ENCODE measurements around the gene CDKL4.
"Not testable (repeated sequence)": the region's sequence is repeated elsewhere in the genome, so short reads cannot be mapped to it uniquely, and the experiment has no call there.

The CDKL4 gene

GRCh38 chr2:39243469-39244123, at the start of gene CDKL4:
Gene CDKL4 (minus strand): TSS chr2:39243970.
- no peak for DNase-seq

DNA sequence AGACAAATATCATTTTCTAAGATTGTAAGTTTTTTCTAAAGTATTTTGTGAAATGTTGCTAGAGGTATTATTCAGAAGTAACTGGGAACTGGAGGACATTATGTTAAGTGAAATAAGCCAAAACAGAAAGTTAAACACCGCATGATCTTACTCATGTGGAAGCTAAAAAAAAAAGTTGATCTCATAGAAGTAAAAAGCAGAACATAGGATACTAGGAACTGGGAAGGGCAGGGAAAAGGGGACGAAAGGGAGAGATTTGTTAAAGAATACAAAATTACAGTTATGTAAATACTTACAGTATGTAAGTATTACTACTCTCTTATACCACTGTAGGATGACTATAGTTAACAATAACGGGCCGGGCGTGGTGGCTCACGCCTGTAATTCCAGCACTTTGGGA, 46.7 kb upstream of the CDKL4 start:
- DNase-seq: no peak

DNA sequence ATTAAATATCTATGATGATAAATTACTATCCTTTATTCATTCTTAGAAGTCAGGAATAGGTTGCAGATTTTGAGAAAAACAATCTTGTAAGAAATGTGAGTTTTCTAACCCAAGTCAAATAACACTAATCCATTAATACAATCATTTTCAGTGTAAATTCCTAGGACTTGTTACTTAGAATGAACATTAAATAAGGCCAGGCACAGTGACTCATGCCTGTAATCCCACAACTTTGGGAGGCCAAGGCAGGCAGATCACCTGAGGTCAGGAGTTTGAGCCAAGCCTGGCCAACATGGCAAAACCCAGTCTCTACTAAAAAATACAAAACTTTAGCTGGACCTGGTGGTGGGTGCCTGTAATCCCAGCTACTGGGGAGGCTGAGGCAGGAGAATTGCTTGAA, 45.8 kb upstream of the CDKL4 start:
- no peak for DNase-seq

- no peak for DNase-seq
Observed at GRCh38 chr2:39283561-39283960, 39.8 kb upstream of the CDKL4 start.

DNA sequence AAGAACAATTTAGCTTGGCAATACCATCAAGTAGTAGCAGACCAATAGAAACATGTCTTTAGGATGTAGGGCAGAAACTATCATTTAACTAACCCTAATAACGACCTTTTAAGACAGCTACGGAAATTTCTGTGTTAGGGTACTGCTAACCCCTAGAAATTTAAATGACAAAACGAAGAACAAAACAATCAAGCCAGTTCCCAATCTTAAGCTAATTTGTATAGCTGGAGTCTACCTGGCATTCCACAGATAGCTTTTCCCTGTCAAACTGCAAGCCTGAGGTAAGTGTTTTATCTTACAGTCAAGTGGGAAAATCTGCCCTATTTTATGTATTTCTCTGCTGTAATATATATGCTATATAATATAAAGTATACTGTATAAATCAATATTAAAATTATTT, 37.6 kb upstream of the CDKL4 start:
- no peak for DNase-seq

GRCh38 chr2:39275016-39275415, 31.2 kb upstream of the CDKL4 start:
- no peak for DNase-seq

- DNase-seq: no peak
Observed at GRCh38 chr2:39269941-39270340, 26.2 kb upstream of the CDKL4 start.

- no peak for DNase-seq
Observed at GRCh38 chr2:39266916-39267434, 23.2 kb upstream of the CDKL4 start.

DNA sequence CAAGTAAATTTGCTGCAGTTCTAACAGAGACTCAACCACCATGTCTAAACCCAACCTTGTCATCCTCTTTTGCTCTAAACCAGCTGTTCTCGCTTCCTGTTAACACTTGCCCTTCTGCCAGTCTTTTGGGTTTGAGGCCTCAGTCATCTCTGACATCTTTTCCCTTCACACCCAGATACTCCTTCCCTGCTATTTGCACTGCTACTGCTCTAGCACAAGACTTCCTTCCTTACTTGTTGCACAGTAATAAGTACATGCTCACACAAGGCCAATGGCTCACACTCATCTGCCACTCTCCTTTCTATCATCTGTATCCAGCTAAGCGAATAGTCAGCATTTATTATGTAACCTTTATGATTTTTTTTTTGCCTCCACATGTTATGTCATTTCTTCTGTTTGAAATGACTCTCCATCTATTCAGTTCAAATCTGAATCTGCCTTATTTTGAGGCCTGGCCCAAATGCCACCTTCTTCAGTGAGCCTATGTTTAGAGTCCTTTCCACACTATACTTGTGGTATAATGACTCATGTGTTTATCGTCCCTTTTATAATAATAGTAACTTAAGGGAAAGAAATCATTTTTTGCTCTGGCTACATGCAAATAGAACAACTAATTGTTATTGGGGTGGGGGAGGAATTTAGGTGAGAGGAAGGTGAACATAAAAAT, 22.5 kb upstream of the CDKL4 start:
- no peak for DNase-seq

GRCh38 chr2:39265315-39265714, 21.5 kb upstream of the CDKL4 start:
- no peak for DNase-seq

GRCh38 chr2:39264733-39265132, 21.0 kb upstream of the CDKL4 start:
- no peak for DNase-seq

GRCh38 chr2:39260087-39260486, 16.3 kb upstream of the CDKL4 start:
- DNase-seq: no peak

DNA sequence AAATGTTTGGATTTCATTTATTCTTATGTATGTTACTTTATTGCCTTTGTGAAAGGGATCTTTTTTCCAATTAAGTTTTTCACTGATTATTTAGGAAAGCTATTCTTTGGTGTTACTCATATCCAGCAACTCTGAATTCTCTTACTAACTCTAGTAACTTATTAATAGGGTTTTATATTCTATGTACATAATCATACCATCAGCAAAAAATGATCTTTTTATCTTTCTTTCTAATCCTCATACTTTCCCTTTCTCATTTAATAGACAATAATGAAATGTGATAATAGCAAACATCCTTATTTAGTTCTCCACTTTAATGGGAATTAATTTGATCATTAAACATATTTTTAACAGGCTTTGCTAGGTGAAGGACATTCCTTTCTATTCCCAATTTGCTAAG, 12.3 kb upstream of the CDKL4 start:
- no peak for DNase-seq

- DNase-seq: no peak
Observed at GRCh38 chr2:39252888-39253518, 9.2 kb upstream of the CDKL4 start.

DNA sequence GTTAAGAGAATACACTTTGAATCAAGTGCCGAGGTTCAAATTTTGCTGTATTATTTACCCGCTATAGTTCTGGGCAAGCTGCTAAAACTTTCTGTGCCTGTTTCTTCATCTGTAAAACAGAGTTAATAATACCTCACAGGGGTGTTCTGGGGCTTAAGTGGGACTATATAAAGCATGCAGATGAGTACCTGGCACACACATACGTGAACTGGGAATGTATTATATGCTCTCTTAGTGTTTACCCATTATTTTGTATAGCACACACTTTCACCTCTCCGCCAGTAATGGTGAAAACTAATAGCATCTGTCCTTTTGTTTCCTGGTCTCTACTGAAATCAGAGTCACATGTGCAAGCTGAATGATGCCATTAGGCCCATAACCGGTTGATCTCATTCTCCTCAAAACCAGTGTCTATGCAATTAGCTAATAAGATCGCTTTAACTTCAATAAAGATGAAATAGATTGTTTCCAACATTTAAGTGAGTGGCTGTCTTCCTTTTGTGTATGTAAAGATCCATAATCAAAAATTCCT, 3.8 kb upstream of the CDKL4 start:
- no peak for DNase-seq

- no peak for DNase-seq
Observed at GRCh38 chr2:39246382-39246980, 2.7 kb upstream of the CDKL4 start.

- not testable (repeated sequence) for DNase-seq
Observed at GRCh38 chr2:39244963-39245625, 1.3 kb upstream of the CDKL4 start.

- DNase-seq: not testable (repeated sequence)
Observed at GRCh38 chr2:39244241-39244862, 582 bp upstream of the CDKL4 start.

DNA sequence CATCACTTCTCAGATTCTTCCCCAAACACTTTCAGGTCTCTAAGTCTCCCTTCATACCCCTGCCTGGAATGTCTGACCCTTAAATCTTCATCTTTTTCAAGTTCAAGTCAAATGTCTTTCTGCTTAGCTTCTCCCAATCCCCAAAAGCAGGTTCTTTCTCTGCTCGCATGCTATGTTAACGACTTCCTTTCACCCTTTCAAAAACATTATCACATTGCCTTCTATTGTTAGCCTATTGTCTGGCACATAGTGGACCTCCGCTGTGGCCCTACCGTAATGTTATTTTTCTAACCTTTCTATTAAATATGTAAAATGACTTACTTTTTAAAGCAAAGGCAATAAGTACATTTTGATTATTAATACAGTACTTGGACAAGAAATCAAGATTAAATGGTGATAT, 2.2 kb downstream of the CDKL4 start:
- DNase-seq: no peak

DNA sequence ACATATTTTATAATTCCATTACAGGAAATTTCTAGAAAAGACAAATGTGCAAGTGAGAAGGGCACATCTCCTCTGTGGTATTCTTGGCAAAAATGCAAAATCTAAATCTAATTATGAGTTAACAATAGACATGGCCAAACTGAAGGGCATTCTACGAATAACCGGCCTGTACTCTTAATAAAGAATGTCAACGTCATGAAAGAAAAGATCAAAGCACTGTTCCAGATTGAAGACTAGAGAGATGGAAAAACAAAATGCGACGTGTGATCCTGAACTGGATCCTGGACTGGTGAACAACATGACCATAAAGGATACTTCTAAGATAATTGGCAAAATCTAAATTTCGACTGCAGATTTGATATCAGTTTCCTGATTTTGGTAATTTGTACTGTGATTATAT, 3.0 kb downstream of the CDKL4 start:
- no peak for DNase-seq

GRCh38 chr2:39234754-39235153, 9.0 kb downstream of the CDKL4 start:
- DNase-seq: no peak

GRCh38 chr2:39232141-39232540, 11.6 kb downstream of the CDKL4 start:
- no peak for DNase-seq

Data from NCI-H2107 (cell line).